CD8-positive, alpha-beta memory T cell (primary cell): ENCODE measurements around the gene MYO18B. TPM values are rescaled to one million over a fixed set of nuclear protein-coding genes. Genes with fewer than 3 reads are reported as not detected.

ENCODE experiments used
- CTCF ChIA-PET: fragments of 350-600 bp; sonication (Branson Sonifier 250); formaldehyde crosslinking; loops from one replicate; lab custom pipeline; 2021; ENCODE audit warnings: antibody characterized with exemption; lab: Charles Lee
- POLR2A ChIA-PET: fragments of 350-600 bp; sonication (Branson Sonifier 250); formaldehyde crosslinking; loops from one replicate; lab custom pipeline; 2021; ENCODE audit warnings: antibody characterized with exemption; lab: Charles Lee
- DNase-seq, 5 donors: peaks; one replicate each; pipeline versions ENCODE4 v3.0.0 to v3.0.0-alpha.2; 2020 to 2022; ENCODE audit warnings: mixed read lengths in 1 of 5
- H3K27ac ChIP-seq: one replicate; pipeline ENCODE4 v1.7.0; 2013; ENCODE audit warnings: low read depth, mild to moderate bottlenecking, low read length, moderate library complexity
- H3K27me3 ChIP-seq: 2 replicates; pipeline ENCODE4 v1.7.0; 2013; ENCODE audit warnings: low read length, mild to moderate bottlenecking; ENCODE audit not compliant: insufficient read depth, poor library complexity, severe bottlenecking
- H3K36me3 ChIP-seq: 2 replicates; pipeline ENCODE4 v1.7.0; 2013; ENCODE audit warnings: mild to moderate bottlenecking, low read length, moderate library complexity; ENCODE audit not compliant: insufficient read depth
- H3K4me1 ChIP-seq: 2 replicates; pipeline ENCODE4 v1.7.0; 2013; ENCODE audit warnings: mild to moderate bottlenecking, low read length, moderate library complexity; ENCODE audit not compliant: insufficient read depth
- H3K4me3 ChIP-seq: 2 replicates; pipeline ENCODE4 v1.7.0; 2013; ENCODE audit warnings: mild to moderate bottlenecking, low read length
- H3K9me3 ChIP-seq: 2 replicates; pipeline ENCODE4 v1.7.0; 2013; ENCODE audit warnings: mild to moderate bottlenecking, low read length
- H3K27ac Mint-ChIP-seq, 8 donors: one replicate each; pipeline ENCODE4 v1.8.0; 2020 to 2021; ENCODE audit warnings: mixed read lengths in 8 of 8, mild to moderate bottlenecking in 6 of 8, inconsistent platforms in 3 of 8, moderate library complexity in 3 of 8
- H3K27me3 Mint-ChIP-seq, 2 donors: one replicate each; pipeline ENCODE4 v1.8.0; 2020 to 2021; ENCODE audit warnings: mixed read lengths in 2 of 2, mild to moderate bottlenecking in 1 of 2, moderate library complexity in 1 of 2
- H3K36me3 Mint-ChIP-seq, 3 donors: one replicate each; pipeline ENCODE4 v1.8.0; 2020 to 2021; ENCODE audit warnings: mixed read lengths in 3 of 3, inconsistent platforms in 1 of 3, mild to moderate bottlenecking in 1 of 3
- H3K4me1 Mint-ChIP-seq, 3 donors: one replicate each; pipeline ENCODE4 v1.8.0; 2020 to 2021; ENCODE audit warnings: mixed read lengths in 3 of 3, inconsistent platforms in 1 of 3, mild to moderate bottlenecking in 1 of 3
- H3K4me3 Mint-ChIP-seq, 7 donors: one replicate each; pipeline ENCODE4 v1.8.0; 2020 to 2021; ENCODE audit warnings: mixed read lengths in 7 of 7, mild to moderate bottlenecking in 6 of 7, moderate library complexity in 4 of 7, inconsistent platforms in 2 of 7
- H3K9me3 Mint-ChIP-seq, 5 donors: one replicate each; pipeline ENCODE4 v1.8.0; 2020 to 2022; ENCODE audit warnings: mixed read lengths in 5 of 5, mild to moderate bottlenecking in 3 of 5, moderate library complexity in 2 of 5, inconsistent platforms in 1 of 5
- polyA plus RNA-seq: library from polyadenylated mRNA; unstranded; fragments of 300-500 nt; fragmentation: Illumina TruSeq; gene quantifications from one replicate; pipeline ENCODE4 v1.2.3, GENCODE V29; 2021
- total RNA-seq, 2 experiments: library from RNA; stranded (reverse); gene quantifications; one replicate each; pipeline ENCODE4 v1.2.3, GENCODE V29; 2021

The MYO18B gene
- total and polyA plus RNA-seq, 3 experiments from 2014 or later = 0.06 to 0.84 (median 0.59) TPM

DNA sequence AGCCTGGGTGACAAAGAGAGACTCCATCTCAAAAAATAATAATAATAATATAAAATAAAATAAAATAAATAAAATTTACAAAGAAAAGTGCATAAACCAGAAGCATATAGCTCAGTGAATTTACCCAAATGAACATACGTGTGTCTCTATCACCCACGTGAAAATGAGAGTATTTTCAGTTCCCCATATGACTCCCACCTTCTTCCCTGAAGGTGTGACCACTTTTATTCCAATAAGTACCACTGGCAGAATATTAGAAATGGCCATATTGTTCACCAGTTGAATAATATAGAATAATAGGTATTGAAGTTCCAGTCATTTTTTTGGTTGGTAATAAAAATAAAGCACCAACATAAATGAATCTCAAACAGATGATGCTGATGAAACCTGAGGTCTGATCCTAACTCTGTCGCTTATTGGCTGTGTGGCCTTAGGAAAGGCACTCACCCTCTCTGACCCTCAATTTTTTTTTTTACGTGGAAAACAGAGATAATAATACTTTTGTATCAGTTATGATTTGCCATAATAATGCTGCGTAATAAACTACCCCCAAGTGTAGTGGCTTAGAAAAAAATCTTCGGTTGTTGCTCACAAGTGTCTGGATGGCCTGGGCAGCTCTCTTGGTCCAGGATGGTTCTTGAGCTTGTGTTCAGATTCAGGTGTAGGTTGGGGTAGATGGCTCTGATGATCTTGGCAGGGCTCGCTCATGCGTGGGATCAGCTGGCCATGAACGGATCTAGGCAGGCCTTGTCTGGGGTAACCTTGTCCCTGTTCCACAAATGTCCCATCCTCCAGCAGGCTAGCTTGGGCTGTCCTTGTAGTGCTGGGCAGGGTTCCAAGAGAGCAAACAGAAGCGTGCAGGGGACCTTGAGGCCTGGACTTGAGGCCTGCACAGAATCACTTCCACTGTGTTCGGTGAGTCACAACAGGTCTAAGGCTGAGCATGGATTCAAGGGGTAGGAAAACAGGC, 88.1 kb downstream of the MYO18B start:
- no peaks in the 10 kb centered on the region for H3K27me3 ChIP-seq
- Mint-ChIP-seq H3K36me3 (no peaks in the 10 kb centered on the region), H3K27me3 (peaks cover 0 to 6% of the 10 kb centered on the region in 2 donors), H3K4me1 (no peaks in the 10 kb centered on the region), H3K27ac (no peak overlapping the region), H3K9me3 (no peaks in the 10 kb centered on the region), H3K4me3 (no peak overlapping the region)
- no peaks in the 10 kb centered on the region for H3K9me3 ChIP-seq
- no peak for DNase-seq
- H3K36me3 ChIP-seq = no peaks in the 10 kb centered on the region
- no peaks in the 10 kb centered on the region for H3K4me1 ChIP-seq
- POLR2A ChIA-PET = no interaction called here
- no peak overlapping the region for H3K27ac ChIP-seq
- no peak overlapping the region for H3K4me3 ChIP-seq
- CTCF ChIA-PET = no interaction called here

DNA sequence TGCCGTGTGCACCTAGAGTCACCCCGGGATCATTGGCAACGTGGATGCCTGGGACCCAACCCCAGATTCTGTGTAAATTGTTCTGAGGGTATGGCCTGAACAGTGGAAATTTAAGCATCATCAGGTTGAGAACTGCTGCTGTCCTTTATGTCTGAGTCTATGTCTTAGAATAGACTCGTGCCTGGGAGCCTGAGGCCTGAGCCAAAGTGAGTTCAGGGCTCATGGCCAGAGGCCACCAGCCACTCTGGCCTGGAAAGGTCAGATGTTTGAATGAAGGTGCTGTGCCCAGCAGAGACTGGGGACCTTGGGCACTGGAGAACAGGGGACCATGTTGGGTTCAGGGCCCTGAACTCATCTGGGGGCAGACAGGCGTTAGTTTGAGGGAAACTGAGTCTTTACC, 91.1 kb downstream of the MYO18B start:
- DNase-seq = no peak
- ChIA-PET CTCF (no interaction called here), POLR2A (no interaction called here)
- H3K9me3 Mint-ChIP-seq = no peaks in the 10 kb centered on the region
- no peaks in the 10 kb centered on the region for H3K36me3 Mint-ChIP-seq
- H3K27ac ChIP-seq = no peak overlapping the region
- H3K27me3 ChIP-seq = no peaks in the 10 kb centered on the region
- H3K36me3 ChIP-seq = no peaks in the 10 kb centered on the region
- H3K27me3 Mint-ChIP-seq = peaks cover 4 to 8% of the 10 kb centered on the region in 2 donors
- no peak overlapping the region for H3K27ac Mint-ChIP-seq
- no peaks in the 10 kb centered on the region for H3K4me1 Mint-ChIP-seq
- H3K4me3 Mint-ChIP-seq = no peak overlapping the region
- H3K9me3 ChIP-seq = no peaks in the 10 kb centered on the region
- no peaks in the 10 kb centered on the region for H3K4me1 ChIP-seq
- H3K4me3 ChIP-seq = no peak overlapping the region

DNA sequence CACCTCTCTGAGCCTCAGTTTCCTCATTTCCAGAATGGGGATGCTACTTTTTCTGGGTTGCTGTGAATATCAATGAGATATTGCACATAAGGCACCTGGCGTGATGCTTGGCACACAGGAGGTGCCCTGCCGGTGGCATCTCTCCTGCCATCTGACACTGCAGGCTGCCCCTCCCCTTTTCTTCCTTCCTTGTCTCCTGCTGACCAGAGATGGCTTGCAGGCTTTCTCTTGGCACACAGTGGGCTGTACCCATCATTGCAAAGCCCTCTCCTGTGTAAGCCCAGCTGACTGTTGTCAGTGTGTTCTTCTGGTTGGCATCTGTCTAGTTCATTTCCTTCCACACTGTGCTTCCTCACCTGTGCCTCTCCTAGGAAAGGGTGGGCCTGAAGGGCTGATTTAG, 91.7 kb downstream of the MYO18B start:
- POLR2A ChIA-PET = no interaction called here
- no peaks in the 10 kb centered on the region for H3K27me3 ChIP-seq
- no peaks in the 10 kb centered on the region for H3K36me3 Mint-ChIP-seq
- H3K4me3 Mint-ChIP-seq = no peak overlapping the region
- H3K36me3 ChIP-seq = no peaks in the 10 kb centered on the region
- H3K4me1 Mint-ChIP-seq = no peaks in the 10 kb centered on the region
- no peaks in the 10 kb centered on the region for H3K9me3 ChIP-seq
- H3K27ac Mint-ChIP-seq = no peak overlapping the region
- no peak overlapping the region for H3K27ac ChIP-seq
- H3K9me3 Mint-ChIP-seq = no peaks in the 10 kb centered on the region
- H3K4me3 ChIP-seq = no peak overlapping the region
- H3K27me3 Mint-ChIP-seq = peaks cover 4 to 8% of the 10 kb centered on the region in 2 donors
- CTCF ChIA-PET = no interaction called here
- H3K4me1 ChIP-seq = no peaks in the 10 kb centered on the region
- DNase-seq = no peak

DNA sequence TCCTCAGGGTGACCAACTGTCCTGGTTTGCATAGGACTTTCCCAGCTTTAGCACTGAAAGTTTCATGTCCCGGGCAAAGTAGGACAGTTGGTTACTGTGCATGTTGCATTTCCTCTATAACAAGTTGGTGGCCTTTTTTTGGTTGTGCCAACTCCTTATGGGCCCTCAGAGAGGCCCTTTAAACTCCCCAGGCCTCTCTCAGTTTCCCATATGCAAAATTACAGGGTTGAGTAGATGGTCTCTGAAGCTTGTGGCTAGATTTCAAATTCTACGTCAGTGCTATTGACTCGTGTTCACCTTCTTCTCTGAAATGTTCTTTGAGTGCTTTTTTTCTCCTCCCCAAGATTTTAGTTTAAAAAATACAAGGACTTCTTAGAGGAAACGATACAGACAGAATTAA, 92.5 kb downstream of the MYO18B start:
- Histone ChIP-seq H3K4me3 (no peak overlapping the region), H3K27ac (no peak overlapping the region), H3K36me3 (no peaks in the 10 kb centered on the region), H3K27me3 (no peaks in the 10 kb centered on the region), H3K9me3 (no peaks in the 10 kb centered on the region), H3K4me1 (no peaks in the 10 kb centered on the region)
- ChIA-PET CTCF (no interaction called here), POLR2A (no interaction called here)
- Mint-ChIP-seq H3K27me3 (peaks cover 5 to 8% of the 10 kb centered on the region in 2 donors), H3K36me3 (no peaks in the 10 kb centered on the region), H3K4me3 (no peak overlapping the region), H3K4me1 (no peaks in the 10 kb centered on the region), H3K9me3 (no peaks in the 10 kb centered on the region), H3K27ac (no peak overlapping the region)
- DNase-seq = no peak

GRCh38 chr22:25835348-25835747, 93.4 kb downstream of the MYO18B start:
- Histone ChIP-seq H3K4me1 (no peaks in the 10 kb centered on the region), H3K27me3 (no peaks in the 10 kb centered on the region), H3K27ac (no peak overlapping the region), H3K4me3 (no peak overlapping the region), H3K9me3 (no peaks in the 10 kb centered on the region), H3K36me3 (no peaks in the 10 kb centered on the region)
- Mint-ChIP-seq H3K4me3 (no peak overlapping the region), H3K9me3 (no peaks in the 10 kb centered on the region), H3K27me3 (peaks cover 5 to 11% of the 10 kb centered on the region in 2 donors), H3K27ac (no peak overlapping the region), H3K36me3 (no peaks in the 10 kb centered on the region), H3K4me1 (no peaks in the 10 kb centered on the region)
- POLR2A ChIA-PET = no interaction called here
- CTCF ChIA-PET = no interaction called here
- DNase-seq = no peak

GRCh38 chr22:25837288-25837900, 95.4 kb downstream of the MYO18B start:
- no peak for DNase-seq
- ChIA-PET POLR2A (no interaction called here), CTCF (no interaction called here)
- no peaks in the 10 kb centered on the region for H3K9me3 Mint-ChIP-seq
- no peaks in the 10 kb centered on the region for H3K27me3 ChIP-seq
- H3K36me3 Mint-ChIP-seq = no peaks in the 10 kb centered on the region
- no peaks in the 10 kb centered on the region for H3K4me1 Mint-ChIP-seq
- H3K36me3 ChIP-seq = no peaks in the 10 kb centered on the region
- peaks cover 5 to 15% of the 10 kb centered on the region in 2 donors for H3K27me3 Mint-ChIP-seq
- no peak overlapping the region for H3K27ac Mint-ChIP-seq
- H3K4me1 ChIP-seq = no peaks in the 10 kb centered on the region
- no peak overlapping the region for H3K27ac ChIP-seq
- no peaks in the 10 kb centered on the region for H3K9me3 ChIP-seq
- no peak overlapping the region for H3K4me3 ChIP-seq
- no peak overlapping the region for H3K4me3 Mint-ChIP-seq

- Histone ChIP-seq H3K9me3 (no peaks in the 10 kb centered on the region), H3K27ac (no peak overlapping the region), H3K36me3 (no peaks in the 10 kb centered on the region), H3K4me1 (no peaks in the 10 kb centered on the region), H3K27me3 (no peaks in the 10 kb centered on the region), H3K4me3 (no peak overlapping the region)
- ChIA-PET POLR2A (no interaction called here), CTCF (no interaction called here)
- peaks cover 5 to 15% of the 10 kb centered on the region in 2 donors for H3K27me3 Mint-ChIP-seq
- DNase-seq = no peak
- H3K9me3 Mint-ChIP-seq = no peaks in the 10 kb centered on the region
- H3K4me1 Mint-ChIP-seq = no peaks in the 10 kb centered on the region
- no peak overlapping the region for H3K27ac Mint-ChIP-seq
- H3K36me3 Mint-ChIP-seq = no peaks in the 10 kb centered on the region
- no peak overlapping the region for H3K4me3 Mint-ChIP-seq
Measured at GRCh38 chr22:25838960-25839741, 97.2 kb downstream of the MYO18B start.

GRCh38 chr22:25839755-25840154, 97.8 kb downstream of the MYO18B start:
- Histone ChIP-seq H3K9me3 (no peaks in the 10 kb centered on the region), H3K4me3 (no peak overlapping the region), H3K4me1 (no peaks in the 10 kb centered on the region), H3K27me3 (no peaks in the 10 kb centered on the region), H3K36me3 (no peaks in the 10 kb centered on the region), H3K27ac (no peak overlapping the region)
- ChIA-PET POLR2A (no interaction called here), CTCF (no interaction called here)
- H3K27me3 Mint-ChIP-seq = peaks cover 5 to 15% of the 10 kb centered on the region in 2 donors
- no peak for DNase-seq
- no peaks in the 10 kb centered on the region for H3K9me3 Mint-ChIP-seq
- no peak overlapping the region for H3K27ac Mint-ChIP-seq
- H3K4me3 Mint-ChIP-seq = no peak overlapping the region
- H3K4me1 Mint-ChIP-seq = no peaks in the 10 kb centered on the region
- no peaks in the 10 kb centered on the region for H3K36me3 Mint-ChIP-seq
